Trophoblast cell (in vitro differentiated cells and primary cell): ENCODE data around the gene XXYLT1.

ENCODE experiments used
- DNase-seq, 2 donors: peaks; one replicate each; pipeline ENCODE4 v3.0.0-alpha.2; 2016
- H2AFZ ChIP-seq: 2 replicates; pipeline ENCODE4 v1.6.1; 2013; ENCODE audit warnings: low read length, moderate library complexity, mild to moderate bottlenecking; ENCODE audit not compliant: insufficient read depth, poor library complexity
- H2AK5ac ChIP-seq: 2 replicates; pipeline ENCODE4 v1.6.1; 2013; ENCODE audit warnings: mild to moderate bottlenecking, low read length
- H2BK120ac ChIP-seq: 2 replicates; pipeline ENCODE4 v1.6.1; 2013; ENCODE audit warnings: low read length, mild to moderate bottlenecking, moderate library complexity; ENCODE audit not compliant: insufficient read depth, poor library complexity
- H2BK12ac ChIP-seq: 2 replicates; pipeline ENCODE4 v1.6.1; 2013; ENCODE audit warnings: mild to moderate bottlenecking, low read length, moderate library complexity
- H2BK5ac ChIP-seq: 2 replicates; pipeline ENCODE4 v1.6.1; 2013; ENCODE audit warnings: low read length, low read depth, moderate library complexity, mild to moderate bottlenecking; ENCODE audit not compliant: poor library complexity
- H3K14ac ChIP-seq: 2 replicates; pipeline ENCODE4 v1.6.1; 2013; ENCODE audit warnings: mild to moderate bottlenecking, low read length
- H3K18ac ChIP-seq: 2 replicates; pipeline ENCODE4 v1.6.1; 2013; ENCODE audit warnings: mild to moderate bottlenecking, low read length
- H3K23ac ChIP-seq: 2 replicates; pipeline ENCODE4 v1.6.1; 2013; ENCODE audit warnings: low read length
- H3K27ac ChIP-seq: 2 replicates; pipeline ENCODE4 v1.5.1; 2013; ENCODE audit warnings: low read depth, mild to moderate bottlenecking, inconsistent platforms, low read length, moderate library complexity
- H3K27me3 ChIP-seq: 2 replicates; pipeline ENCODE4 v1.6.1; 2013; ENCODE audit warnings: inconsistent platforms, mild to moderate bottlenecking, low read length, moderate library complexity; ENCODE audit not compliant: insufficient read depth
- H3K36me3 ChIP-seq, 2 experiments: 1 replicate in 1 of 2; 2 replicates in 1 of 2; pipeline ENCODE4 v1.6.1; 2013; ENCODE audit warnings: low read length in 2 of 2, mild to moderate bottlenecking in 2 of 2, moderate library complexity in 1 of 2; ENCODE audit not compliant: insufficient read depth in 2 of 2, control insufficient read depth in 1 of 2
- H3K4ac ChIP-seq: 2 replicates; pipeline ENCODE4 v1.6.1; 2013; ENCODE audit warnings: low read depth, mild to moderate bottlenecking, low read length, moderate library complexity
- H3K4me1 ChIP-seq, 2 experiments: 1 replicate in 1 of 2; 2 replicates in 1 of 2; pipeline ENCODE4 v1.6.1; 2013; ENCODE audit warnings: low read length in 2 of 2, mild to moderate bottlenecking in 2 of 2, moderate library complexity in 1 of 2; ENCODE audit not compliant: insufficient read depth in 2 of 2, control insufficient read depth in 1 of 2
- H3K4me2 ChIP-seq: 2 replicates; pipeline ENCODE4 v1.6.1; 2013; ENCODE audit warnings: inconsistent platforms, mild to moderate bottlenecking, low read length, moderate library complexity
- H3K4me3 ChIP-seq: 2 replicates; pipeline ENCODE4 v1.5.1; 2013; ENCODE audit warnings: mild to moderate bottlenecking, low read depth, low read length, inconsistent platforms
- H3K79me1 ChIP-seq: one replicate; pipeline ENCODE4 v1.6.1; 2013; ENCODE audit warnings: low read length
- H3K79me2 ChIP-seq: 2 replicates; pipeline ENCODE4 v1.6.1; 2013; ENCODE audit warnings: low read length, mild to moderate bottlenecking; ENCODE audit not compliant: control insufficient read depth, insufficient read depth, poor library complexity
- H3K9ac ChIP-seq: 2 replicates; pipeline ENCODE4 v1.6.1; 2013; ENCODE audit warnings: mild to moderate bottlenecking, low read length
- H3K9me3 ChIP-seq: 2 replicates; pipeline ENCODE4 v1.6.1; 2013; ENCODE audit warnings: low read depth, mild to moderate bottlenecking, control low read depth, inconsistent platforms, low read length; ENCODE audit not compliant: insufficient read depth
- H4K12ac ChIP-seq: 2 replicates; pipeline ENCODE4 v1.6.1; 2013; ENCODE audit warnings: low read depth, mild to moderate bottlenecking, low read length, moderate library complexity
- H4K8ac ChIP-seq: 2 replicates; pipeline ENCODE4 v1.6.1; 2013; ENCODE audit warnings: low read depth, mild to moderate bottlenecking, low read length, moderate library complexity
- H4K91ac ChIP-seq: one replicate; pipeline ENCODE4 v1.6.1; 2013; ENCODE audit warnings: low read depth, mild to moderate bottlenecking, low read length, moderate library complexity
- WGBS: extraction: QIAGEN DNeasy Blood & Tissue Kit; methylation state at CpG from one replicate; pipeline ENCODE4 v1.1.7; 2013; ENCODE audit warnings: missing lambda C conversion rate; ENCODE audit not compliant: insufficient read length, insufficient coverage; ENCODE audit errors: extremely low coverage; 5-methylcytosine and 5-hydroxymethylcytosine counted together

The XXYLT1 gene

GRCh38 chr3:195154111-195154791, 116.7 kb downstream of the XXYLT1 start:
- H3K4ac ChIP-seq, result no peak overlapping the region
- H3K9ac ChIP-seq, result no peak overlapping the region
- H3K18ac ChIP-seq, result no peak overlapping the region
- no peak overlapping the region for H4K12ac ChIP-seq
- no peak overlapping the region for H3K4me2 ChIP-seq
- H3K27me3 ChIP-seq, result no peaks in the 10 kb centered on the region
- no peak overlapping the region for H3K14ac ChIP-seq
- no peaks in the 10 kb centered on the region for H3K36me3 ChIP-seq
- no peak overlapping the region for H2BK5ac ChIP-seq
- no peak overlapping the region for H3K27ac ChIP-seq
- H3K4me3 ChIP-seq, result no peak overlapping the region
- H4K8ac ChIP-seq, result no peak overlapping the region
- H3K79me1 ChIP-seq, result no peaks in the 10 kb centered on the region
- H3K23ac ChIP-seq, result no peak overlapping the region
- no peaks in the 10 kb centered on the region for H3K9me3 ChIP-seq
- no peak overlapping the region for H2AK5ac ChIP-seq
- no peaks in the 10 kb centered on the region for H3K79me2 ChIP-seq
- no peak overlapping the region for H4K91ac ChIP-seq
- H2BK12ac ChIP-seq, result no peak overlapping the region
- no peak overlapping the region for H2BK120ac ChIP-seq
- no CpG with 5 or more reads among the region's 16 CpGs for WGBS
- no peak for DNase-seq
- H3K4me1 ChIP-seq, result peaks cover 4 to 9% of the 10 kb centered on the region in 2 experiments
- H2AFZ ChIP-seq, result no peak overlapping the region

GRCh38 chr3:195153653-195154052, 117.3 kb downstream of the XXYLT1 start:
- no peak overlapping the region for H3K4me2 ChIP-seq
- no peak overlapping the region for H3K4ac ChIP-seq
- H2BK5ac ChIP-seq, result no peak overlapping the region
- DNase-seq, result no peak
- H3K4me3 ChIP-seq, result no peak overlapping the region
- no peaks in the 10 kb centered on the region for H3K79me1 ChIP-seq
- H4K12ac ChIP-seq, result no peak overlapping the region
- H3K23ac ChIP-seq, result no peak overlapping the region
- H2BK120ac ChIP-seq, result no peak overlapping the region
- no peaks in the 10 kb centered on the region for H3K36me3 ChIP-seq
- H3K27ac ChIP-seq, result no peak overlapping the region
- H2AK5ac ChIP-seq, result no peak overlapping the region
- no CpG with 5 or more reads among the region's 8 CpGs for whole genome bisulfite sequencing
- no peaks in the 10 kb centered on the region for H3K9me3 ChIP-seq
- H3K9ac ChIP-seq, result no peak overlapping the region
- H2BK12ac ChIP-seq, result no peak overlapping the region
- no peak overlapping the region for H3K18ac ChIP-seq
- no peak overlapping the region for H3K14ac ChIP-seq
- H2AFZ ChIP-seq, result no peak overlapping the region
- no peak overlapping the region for H4K91ac ChIP-seq
- H4K8ac ChIP-seq, result no peak overlapping the region
- no peaks in the 10 kb centered on the region for H3K27me3 ChIP-seq
- peaks cover 4 to 8% of the 10 kb centered on the region in 2 experiments for H3K4me1 ChIP-seq
- H3K79me2 ChIP-seq, result no peaks in the 10 kb centered on the region

- Histone ChIP-seq H2AFZ (no peak overlapping the region), H4K8ac (no peak overlapping the region), H3K14ac (no peak overlapping the region), H3K79me1 (no peaks in the 10 kb centered on the region), H3K36me3 (no peaks in the 10 kb centered on the region), H3K27me3 (no peaks in the 10 kb centered on the region), H3K23ac (no peak overlapping the region), H3K79me2 (no peaks in the 10 kb centered on the region), H3K27ac (no peak overlapping the region), H3K4me2 (no peak overlapping the region), H3K4me3 (no peak overlapping the region), H3K4me1 (peaks cover 4 to 8% of the 10 kb centered on the region in 2 experiments), H2BK12ac (peak overlapping the region; percentile 77), H4K12ac (no peak overlapping the region), H3K18ac (peak overlapping the region; percentile 31), H3K4ac (peak overlapping the region; percentile 19), H3K9ac (no peak overlapping the region), H2BK120ac (no peak overlapping the region), H2AK5ac (no peak overlapping the region), H4K91ac (no peak overlapping the region), H2BK5ac (no peak overlapping the region), H3K9me3 (no peaks in the 10 kb centered on the region)
- WGBS, result no CpG with 5 or more reads among the region's 7 CpGs
- no peak for DNase-seq
These were observed 117.8 kb downstream of the XXYLT1 start for GRCh38 chr3:195153130-195153529.

- Histone ChIP-seq H3K79me2 (no peaks in the 10 kb centered on the region), H3K4ac (no peak overlapping the region), H2BK5ac (no peak overlapping the region), H3K9me3 (no peaks in the 10 kb centered on the region), H2BK120ac (no peak overlapping the region), H3K27me3 (no peaks in the 10 kb centered on the region), H3K4me3 (no peak overlapping the region), H4K91ac (no peak overlapping the region), H3K4me2 (no peak overlapping the region), H3K18ac (no peak overlapping the region), H4K12ac (no peak overlapping the region), H3K23ac (no peak overlapping the region), H3K4me1 (peaks cover 4 to 8% of the 10 kb centered on the region in 2 experiments), H3K36me3 (no peaks in the 10 kb centered on the region), H3K14ac (no peak overlapping the region), H4K8ac (no peak overlapping the region), H3K27ac (no peak overlapping the region), H2AK5ac (no peak overlapping the region), H2AFZ (no peak overlapping the region), H3K79me1 (no peaks in the 10 kb centered on the region), H3K9ac (no peak overlapping the region), H2BK12ac (no peak overlapping the region)
- no CpG with 5 or more reads among the region's 11 CpGs for WGBS
- DNase-seq, result peak in 1 of 2 donors; percentile 48
These were observed 119.0 kb downstream of the XXYLT1 start for GRCh38 chr3:195151866-195152541.
